RWPE2 (cell line): ENCODE data around the gene DAGLA.
"Not testable (repeated sequence)": the region's sequence is repeated elsewhere in the genome, so short reads cannot be mapped to it uniquely, and the experiment has no call there.

Source experiments
- ATAC-seq: fragments of 200-7000 bp; cut with Tn5 transposase; 3 replicates; pipeline ENCODE4 v1.9.1; 2021; ENCODE audit warnings: low read depth
- DNase-seq: peaks from one replicate; pipeline ENCODE4 v3.0.0-alpha.2; 2020; ENCODE audit warnings: low spot score
- H3K27ac ChIP-seq: fragments of 450-650 bp; 2 replicates; pipeline ENCODE4 v1.5.1; 2017; ENCODE audit warnings: mild to moderate bottlenecking; ENCODE audit not compliant: poor library complexity, severe bottlenecking
- H3K27me3 ChIP-seq: fragments of 250-450 bp; sonication (Bioruptor Pico); 2 replicates; pipeline ENCODE4 v1.5.1; 2021; ENCODE audit warnings: mild to moderate bottlenecking, moderate library complexity; ENCODE audit not compliant: insufficient read depth, poor library complexity, severe bottlenecking
- H3K36me3 ChIP-seq: fragments of 250-450 bp; sonication (Bioruptor Pico); 2 replicates; pipeline ENCODE4 v1.5.1; 2020; ENCODE audit warnings: low read depth, mild to moderate bottlenecking, moderate library complexity
- H3K4me1 ChIP-seq: fragments of 250-450 bp; sonication (Bioruptor Pico); 2 replicates; pipeline ENCODE4 v1.5.1; 2021; ENCODE audit warnings: mild to moderate bottlenecking, moderate library complexity; ENCODE audit not compliant: insufficient read depth, poor library complexity, severe bottlenecking
- H3K4me3 ChIP-seq: fragments of 250-450 bp; sonication (Bioruptor Pico); 2 replicates; pipeline ENCODE4 v1.5.1; 2021; ENCODE audit warnings: mild to moderate bottlenecking, moderate library complexity; ENCODE audit not compliant: severe bottlenecking
- H3K9me3 ChIP-seq: fragments of 250-450 bp; sonication (Bioruptor Pico); 2 replicates; pipeline ENCODE4 v1.5.1; 2021; ENCODE audit warnings: mild to moderate bottlenecking, moderate library complexity; ENCODE audit not compliant: severe bottlenecking
- CTCF ChIP-seq: fragments of 450-650 bp; IDR thresholded peaks from one replicate; pipeline ENCODE4 v1.5.1; 2017; ENCODE audit warnings: mild to moderate bottlenecking, moderate library complexity; ENCODE audit not compliant: poor library complexity, severe bottlenecking

Gene DAGLA

DNA sequence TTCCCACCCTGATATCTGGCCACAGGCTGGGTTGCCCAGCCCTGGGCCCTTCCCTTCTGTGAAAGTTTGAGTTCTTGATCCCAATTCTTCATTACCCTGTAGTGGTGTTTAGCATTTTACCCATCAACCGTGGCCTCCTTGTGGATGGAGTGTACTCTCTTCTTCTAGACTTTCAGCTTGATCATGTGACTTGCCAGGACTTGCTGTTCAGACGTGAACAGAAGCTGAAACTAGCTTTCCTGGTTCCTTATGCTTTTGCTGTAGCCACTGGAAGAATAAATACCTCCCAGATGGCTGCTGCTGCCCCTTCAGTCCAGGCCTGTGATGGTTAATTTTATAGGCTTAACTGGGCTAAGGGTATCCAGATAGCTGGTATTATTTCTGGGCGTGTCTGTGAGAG, 32.7 kb upstream of the DAGLA start:
- no peak overlapping the region for H3K4me3 ChIP-seq
- H3K27ac ChIP-seq: no peak overlapping the region
- no peak for DNase-seq
- ATAC-seq: no peak
- no peak for TF ChIP-seq CTCF
- H3K36me3 ChIP-seq: no peaks in the 10 kb centered on the region
- no peaks in the 10 kb centered on the region for H3K4me1 ChIP-seq
- no peaks in the 10 kb centered on the region for H3K27me3 ChIP-seq
- H3K9me3 ChIP-seq: no peaks in the 10 kb centered on the region

DNA sequence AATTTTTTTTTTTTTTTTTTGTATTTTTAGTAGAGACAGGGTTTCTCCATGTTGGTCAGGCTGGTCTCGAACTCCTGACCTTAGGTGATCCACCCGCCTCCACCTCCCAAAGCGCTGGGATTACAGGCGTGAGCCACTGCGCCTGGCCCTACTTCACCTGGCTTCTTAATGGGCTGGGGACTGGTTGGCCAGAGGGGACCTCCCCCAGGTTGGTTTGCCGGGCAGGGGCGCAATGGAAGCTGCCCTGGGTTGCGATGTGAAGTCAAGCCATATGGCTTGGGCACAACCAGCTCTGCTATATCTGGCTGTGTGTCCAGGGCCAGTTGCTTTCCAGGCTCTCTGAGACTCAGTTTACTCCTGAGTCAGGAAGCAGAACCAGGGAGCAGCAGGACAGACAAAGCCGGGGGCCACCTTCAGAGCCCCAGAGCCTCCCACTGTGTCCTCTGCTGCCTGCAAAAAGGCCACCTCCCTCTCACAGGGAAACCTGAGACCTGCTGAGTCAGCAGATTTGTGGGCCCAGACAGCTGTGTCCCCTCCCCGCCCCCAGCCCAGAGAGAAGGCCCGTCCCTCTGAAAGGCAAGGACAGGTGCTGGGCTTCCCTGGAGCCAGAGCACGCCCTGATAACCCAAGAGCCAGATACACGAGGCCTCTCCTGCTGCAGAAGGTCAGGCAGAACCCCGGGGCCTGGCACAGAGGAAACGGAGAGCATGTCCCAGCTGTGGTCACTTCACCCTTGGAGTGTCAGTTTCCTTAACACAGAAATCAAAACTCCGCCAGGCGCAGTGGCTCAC, 29.2 kb upstream of the DAGLA start:
- no peak for ATAC-seq
- Histone ChIP-seq H3K36me3 (no peaks in the 10 kb centered on the region), H3K4me3 (no peak overlapping the region), H3K27ac (no peak overlapping the region), H3K9me3 (no peaks in the 10 kb centered on the region), H3K27me3 (no peaks in the 10 kb centered on the region), H3K4me1 (no peaks in the 10 kb centered on the region)
- no peak for DNase-seq
- TF ChIP-seq CTCF: no peak

DNA sequence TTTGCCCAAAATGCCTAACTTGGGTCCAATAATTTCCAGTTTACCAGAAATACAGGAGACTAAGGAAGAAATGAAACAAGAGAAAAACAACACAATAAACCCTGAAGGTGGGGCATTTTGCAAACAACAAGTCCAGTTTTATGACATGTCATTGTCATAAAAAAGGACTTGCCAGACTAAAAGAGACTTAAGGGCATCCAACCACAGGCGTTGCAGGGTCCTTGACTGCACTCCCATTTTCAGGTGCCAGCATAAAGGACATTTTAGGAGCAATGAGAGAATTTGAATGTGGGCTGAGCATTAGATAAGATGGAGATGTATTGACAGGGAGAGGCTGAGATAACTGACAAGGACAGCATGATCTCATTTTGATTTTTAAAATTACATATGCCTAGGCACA, 28.1 kb upstream of the DAGLA start:
- Histone ChIP-seq H3K27ac (no peak overlapping the region), H3K4me1 (no peaks in the 10 kb centered on the region), H3K27me3 (no peaks in the 10 kb centered on the region), H3K4me3 (no peak overlapping the region), H3K9me3 (no peaks in the 10 kb centered on the region), H3K36me3 (no peaks in the 10 kb centered on the region)
- ATAC-seq (no peak), DNase-seq (no peak)
- no peak for TF ChIP-seq CTCF

DNA sequence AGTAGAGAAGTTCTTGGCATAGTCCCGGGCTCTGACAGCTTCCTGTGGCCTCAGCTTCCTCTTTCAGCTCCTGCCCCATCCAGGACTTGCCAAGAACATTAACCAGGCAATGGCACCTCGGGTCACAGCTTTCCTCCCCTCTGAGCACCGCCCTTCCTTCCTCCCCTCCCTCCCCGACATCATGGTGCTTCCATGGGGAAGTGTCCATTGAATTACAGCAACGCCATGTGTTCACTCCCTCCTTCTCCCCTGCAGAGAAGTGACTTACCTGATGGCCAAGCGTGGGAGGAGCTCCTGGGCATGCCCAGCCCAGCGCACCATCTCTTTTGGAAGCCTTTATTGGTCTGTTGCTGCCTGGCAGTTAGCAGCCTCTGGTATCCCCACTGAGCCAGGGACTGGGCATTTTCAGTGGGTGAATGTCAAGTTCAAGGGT, 25.8 kb upstream of the DAGLA start:
- H3K4me3 ChIP-seq: no peak overlapping the region
- H3K27ac ChIP-seq: no peak overlapping the region
- H3K9me3 ChIP-seq: no peaks in the 10 kb centered on the region
- H3K4me1 ChIP-seq: no peaks in the 10 kb centered on the region
- no peaks in the 10 kb centered on the region for H3K27me3 ChIP-seq
- no peaks in the 10 kb centered on the region for H3K36me3 ChIP-seq
- ATAC-seq (no peak), DNase-seq (no peak)
- no peak for TF ChIP-seq CTCF

DNA sequence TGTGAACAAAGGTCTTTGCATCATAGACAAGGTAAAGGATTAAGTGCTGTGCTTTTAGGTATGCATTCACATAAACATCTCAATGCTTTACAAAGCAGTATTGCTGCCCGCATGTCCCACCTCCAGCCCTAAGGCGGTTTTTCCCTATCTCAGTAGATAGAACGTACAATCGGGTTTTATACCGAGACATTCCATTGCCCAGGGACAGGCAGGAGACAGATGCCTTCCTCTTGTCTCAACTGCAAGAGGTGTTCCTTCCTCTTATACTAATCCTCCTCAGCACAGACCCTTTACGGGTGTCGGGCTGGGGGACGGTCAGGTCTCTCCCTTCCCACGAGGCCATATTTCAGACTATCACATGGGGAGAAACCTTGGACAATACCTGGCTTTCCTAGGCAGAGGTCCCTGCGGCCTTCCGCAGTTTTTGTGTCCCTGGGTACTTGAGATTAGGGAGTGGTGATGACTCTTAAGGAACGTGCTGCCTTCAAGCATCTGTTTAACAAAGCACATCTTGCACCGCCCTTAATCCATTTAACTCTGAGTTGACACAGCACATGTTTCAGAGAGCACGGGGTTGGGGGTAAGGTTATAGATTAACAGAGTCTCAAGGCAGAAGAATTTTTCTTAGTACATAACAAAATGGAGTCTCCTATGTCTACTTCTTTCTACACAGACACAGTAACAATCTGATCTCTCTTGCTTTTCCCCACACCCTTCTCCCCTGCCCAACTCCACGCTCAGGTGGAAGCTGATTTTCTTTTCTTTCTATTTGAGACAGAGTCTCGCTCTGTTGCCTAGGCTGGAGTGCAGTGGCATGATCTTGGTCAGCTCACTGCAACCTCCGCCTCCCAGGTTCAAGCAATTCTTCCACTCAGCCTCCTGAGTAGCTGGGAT, 24.7 kb upstream of the DAGLA start:
- ATAC-seq, H3K27ac ChIP-seq, H3K4me1 ChIP-seq, H3K36me3 ChIP-seq, H3K4me3 ChIP-seq, H3K27me3 ChIP-seq, DNase-seq, H3K9me3 ChIP-seq: not testable (repeated sequence)
